ENCODE measurements around the gene OR7G1.

DNA sequence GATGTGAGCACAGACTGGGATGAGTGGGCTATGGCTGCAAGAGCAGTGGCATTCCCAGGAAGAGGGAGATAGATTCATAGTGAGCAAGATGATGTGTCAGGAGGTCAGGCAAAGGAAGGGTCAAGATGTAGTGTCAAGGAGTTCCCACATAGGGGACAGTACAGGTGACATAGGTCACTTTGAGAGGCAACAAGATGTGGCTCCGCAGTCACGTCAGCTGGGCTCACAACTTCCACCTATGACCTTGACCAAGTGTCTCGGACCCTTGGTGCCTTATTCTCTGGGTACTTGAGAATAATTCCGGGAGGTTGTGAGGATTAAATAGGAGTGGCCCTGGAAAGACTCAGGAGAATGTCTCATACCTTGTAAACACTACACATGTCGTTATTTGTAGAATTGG, 35.1 kb upstream of the OR7G1 start:
- TF ChIP-seq, protein P1, sequence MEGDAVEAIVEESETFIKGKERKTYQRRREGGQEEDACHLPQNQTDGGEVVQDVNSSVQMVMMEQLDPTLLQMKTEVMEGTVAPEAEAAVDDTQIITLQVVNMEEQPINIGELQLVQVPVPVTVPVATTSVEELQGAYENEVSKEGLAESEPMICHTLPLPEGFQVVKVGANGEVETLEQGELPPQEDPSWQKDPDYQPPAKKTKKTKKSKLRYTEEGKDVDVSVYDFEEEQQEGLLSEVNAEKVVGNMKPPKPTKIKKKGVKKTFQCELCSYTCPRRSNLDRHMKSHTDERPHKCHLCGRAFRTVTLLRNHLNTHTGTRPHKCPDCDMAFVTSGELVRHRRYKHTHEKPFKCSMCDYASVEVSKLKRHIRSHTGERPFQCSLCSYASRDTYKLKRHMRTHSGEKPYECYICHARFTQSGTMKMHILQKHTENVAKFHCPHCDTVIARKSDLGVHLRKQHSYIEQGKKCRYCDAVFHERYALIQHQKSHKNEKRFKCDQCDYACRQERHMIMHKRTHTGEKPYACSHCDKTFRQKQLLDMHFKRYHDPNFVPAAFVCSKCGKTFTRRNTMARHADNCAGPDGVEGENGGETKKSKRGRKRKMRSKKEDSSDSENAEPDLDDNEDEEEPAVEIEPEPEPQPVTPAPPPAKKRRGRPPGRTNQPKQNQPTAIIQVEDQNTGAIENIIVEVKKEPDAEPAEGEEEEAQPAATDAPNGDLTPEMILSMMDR (IDR thresholded peaks at IDR 0.05 in 4 of 5, conservative IDR thresholded peaks at IDR 0.05 in 1 of 5) = no peak
- no peak for TF ChIP-seq POLR2A (IDR thresholded peaks at IDR 0.05)

All from gastrocnemius medialis (tissue), 4 donors.